Mucosa of rectum (tissue), 2 donors: Measurements from ENCODE around the gene SMIM7.
"Not testable (repeated sequence)": the region's sequence is repeated elsewhere in the genome, so short reads cannot be mapped to it uniquely, and the experiment has no call there.

ENCODE experiments used
- H3K27ac ChIP-seq, 2 donors: one replicate each; pipeline ENCODE4 v1.7.0; 2013; ENCODE audit warnings: inconsistent platforms in 2 of 2, low read depth in 2 of 2, low read length in 2 of 2
- H3K27me3 ChIP-seq, 2 donors: one replicate each; pipeline ENCODE4 v1.7.0; 2013; ENCODE audit warnings: low read length in 2 of 2; ENCODE audit not compliant: control insufficient read depth in 2 of 2, insufficient read depth in 2 of 2
- H3K36me3 ChIP-seq, 2 donors: one replicate each; pipeline ENCODE4 v1.7.0; 2013; ENCODE audit warnings: low read length in 2 of 2; ENCODE audit not compliant: control insufficient read depth in 2 of 2, insufficient read depth in 2 of 2
- H3K4me1 ChIP-seq, 2 donors: one replicate each; pipeline ENCODE4 v1.7.0; 2013; ENCODE audit warnings: low read length in 2 of 2, mild to moderate bottlenecking in 1 of 2; ENCODE audit not compliant: control insufficient read depth in 2 of 2, insufficient read depth in 2 of 2
- H3K4me3 ChIP-seq, 2 donors: one replicate each; pipeline ENCODE4 v1.7.0; 2013; ENCODE audit warnings: low read length in 2 of 2
- H3K9ac ChIP-seq, 2 donors: one replicate each; pipeline ENCODE4 v1.7.0; 2013; ENCODE audit warnings: low read length in 2 of 2, low read depth in 1 of 2, mild to moderate bottlenecking in 1 of 2
- H3K9me3 ChIP-seq, 2 donors: one replicate each; pipeline ENCODE4 v1.7.0; 2013; ENCODE audit warnings: low read length in 2 of 2; ENCODE audit not compliant: control insufficient read depth in 2 of 2
- donor health status: healthy.
- donor health status: Normal muscosa, but diverticular disease.

SMIM7 gene

GRCh38 chr19:16657384-16657783 lies 2.6 kb downstream of the SMIM7 start:
- H3K9me3 ChIP-seq, result no peaks in the 10 kb centered on the region
- H3K27me3 ChIP-seq, result no peaks in the 10 kb centered on the region
- no peak overlapping the region for H3K4me3 ChIP-seq
- peaks cover 17 to 19% of the 10 kb centered on the region in 2 donors for H3K4me1 ChIP-seq
- H3K36me3 ChIP-seq, result peaks cover 40 to 63% of the 10 kb centered on the region in 2 donors
- H3K9ac ChIP-seq, result no peak overlapping the region
- no peak overlapping the region for H3K27ac ChIP-seq

- Histone ChIP-seq H3K27ac (no peak overlapping the region), H3K4me1 (peaks cover 17 to 19% of the 10 kb centered on the region in 2 donors), H3K9ac (no peak overlapping the region), H3K27me3 (no peaks in the 10 kb centered on the region), H3K36me3 (peaks cover 55 to 79% of the 10 kb centered on the region in 2 donors), H3K4me3 (no peak overlapping the region), H3K9me3 (no peaks in the 10 kb centered on the region)
These were observed 4.2 kb downstream of the SMIM7 start for GRCh38 chr19:16655727-16656126.

DNA sequence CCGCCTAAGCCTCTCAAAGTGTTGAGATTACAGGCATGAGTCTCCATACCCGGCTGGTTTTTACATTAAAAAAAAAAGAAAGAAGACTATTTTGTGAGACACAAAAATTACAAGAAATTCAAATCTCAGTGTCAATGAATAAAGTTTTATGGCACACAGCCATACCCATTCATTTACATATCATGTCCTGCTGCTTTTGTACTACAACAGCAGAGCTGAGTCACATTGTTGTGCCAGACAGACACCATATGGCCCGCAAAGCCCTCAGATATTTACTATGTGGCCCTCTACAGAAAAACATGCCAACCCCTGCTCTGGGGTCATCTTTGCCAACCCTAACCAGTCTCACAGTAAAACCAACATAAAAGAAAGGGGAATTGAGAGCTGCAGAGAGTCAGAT lies 5.3 kb downstream of the SMIM7 start:
- Histone ChIP-seq H3K9ac (no peak overlapping the region), H3K9me3 (no peaks in the 10 kb centered on the region), H3K27ac (no peak overlapping the region), H3K4me3 (no peak overlapping the region), H3K36me3 (peaks cover 57 to 81% of the 10 kb centered on the region in 2 donors), H3K27me3 (no peaks in the 10 kb centered on the region), H3K4me1 (peaks cover 13 to 15% of the 10 kb centered on the region in 2 donors)

- no peak overlapping the region for H3K4me3 ChIP-seq
- H3K27ac ChIP-seq, result no peak overlapping the region
- H3K4me1 ChIP-seq, result peaks cover 10 to 12% of the 10 kb centered on the region in 2 donors
- no peak overlapping the region for H3K9ac ChIP-seq
- no peaks in the 10 kb centered on the region for H3K27me3 ChIP-seq
- no peaks in the 10 kb centered on the region for H3K9me3 ChIP-seq
- H3K36me3 ChIP-seq, result peaks cover 57 to 82% of the 10 kb centered on the region in 2 donors
These were observed 5.8 kb downstream of the SMIM7 start for GRCh38 chr19:16654140-16654539.

GRCh38 chr19:16652854-16653253 lies 7.1 kb downstream of the SMIM7 start:
- H3K27ac ChIP-seq, result no peak overlapping the region
- no peak overlapping the region for H3K4me3 ChIP-seq
- no peak overlapping the region for H3K9ac ChIP-seq
- H3K9me3 ChIP-seq, result no peaks in the 10 kb centered on the region
- peaks cover under 1 to 2% of the 10 kb centered on the region in 2 donors for H3K4me1 ChIP-seq
- no peaks in the 10 kb centered on the region for H3K27me3 ChIP-seq
- H3K36me3 ChIP-seq, result peaks cover 56 to 79% of the 10 kb centered on the region in 2 donors

GRCh38 chr19:16651421-16652188 lies 8.3 kb downstream of the SMIM7 start:
- not testable (repeated sequence) for H3K9ac ChIP-seq, H3K27me3 ChIP-seq, H3K27ac ChIP-seq, H3K9me3 ChIP-seq, H3K4me3 ChIP-seq, H3K4me1 ChIP-seq
- H3K36me3 ChIP-seq, result peaks cover 52 to 74% of the 10 kb centered on the region in 2 donors

DNA sequence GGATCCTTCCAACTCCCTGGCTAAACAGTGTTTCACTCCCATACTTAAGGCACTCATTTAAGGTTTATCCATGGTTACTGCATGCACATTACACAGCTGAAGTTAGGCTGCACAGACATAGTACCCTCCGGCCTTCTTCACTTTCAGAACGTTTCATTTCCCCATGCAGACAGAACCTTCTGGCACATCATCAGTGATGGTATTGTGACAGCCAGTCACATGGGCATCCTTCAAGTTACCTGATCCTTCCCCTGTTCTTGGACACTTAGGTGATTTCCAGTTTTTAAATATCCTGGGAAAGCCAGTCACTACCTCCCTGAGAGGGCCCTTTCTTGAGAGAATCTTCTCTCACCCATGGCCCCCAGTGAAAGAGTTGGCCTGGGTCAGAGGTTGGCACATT lies 9.1 kb downstream of the SMIM7 start:
- no peaks in the 10 kb centered on the region for H3K9me3 ChIP-seq
- H3K9ac ChIP-seq, result no peak overlapping the region
- no peak overlapping the region for H3K27ac ChIP-seq
- H3K27me3 ChIP-seq, result no peaks in the 10 kb centered on the region
- no peak overlapping the region for H3K4me3 ChIP-seq
- H3K4me1 ChIP-seq, result no peaks in the 10 kb centered on the region
- peaks cover 52 to 74% of the 10 kb centered on the region in 2 donors for H3K36me3 ChIP-seq

GRCh38 chr19:16649734-16650133 lies 10.2 kb downstream of the SMIM7 start:
- H3K9me3 ChIP-seq, result no peaks in the 10 kb centered on the region
- peaks cover 52 to 76% of the 10 kb centered on the region in 2 donors for H3K36me3 ChIP-seq
- no peak overlapping the region for H3K9ac ChIP-seq
- H3K27ac ChIP-seq, result no peak overlapping the region
- H3K27me3 ChIP-seq, result no peaks in the 10 kb centered on the region
- H3K4me1 ChIP-seq, result no peaks in the 10 kb centered on the region
- H3K4me3 ChIP-seq, result no peak overlapping the region

- Histone ChIP-seq H3K4me1 (no peaks in the 10 kb centered on the region), H3K36me3 (peaks cover 28 to 68% of the 10 kb centered on the region in 2 donors), H3K27me3 (no peaks in the 10 kb centered on the region), H3K9ac (no peak overlapping the region), H3K4me3 (no peak overlapping the region), H3K27ac (no peak overlapping the region), H3K9me3 (no peaks in the 10 kb centered on the region)
These were observed 14.8 kb downstream of the SMIM7 start for GRCh38 chr19:16645140-16645539.

- Histone ChIP-seq H3K4me1 (no peaks in the 10 kb centered on the region), H3K9me3 (no peaks in the 10 kb centered on the region), H3K27ac (no peak overlapping the region), H3K36me3 (peaks cover 23 to 72% of the 10 kb centered on the region in 2 donors), H3K4me3 (no peak overlapping the region), H3K27me3 (no peaks in the 10 kb centered on the region), H3K9ac (no peak overlapping the region)
These were observed 18.2 kb downstream of the SMIM7 start for GRCh38 chr19:16641695-16642094.
